Ascending aorta (tissue), 2 donors: Measurements from ENCODE around the gene CPD. TPM values are rescaled to one million over a fixed set of nuclear protein-coding genes. Genes with fewer than 3 reads are reported as not detected.

Experiments used
- DNase-seq, 2 donors: peaks; one replicate each; pipeline ENCODE4 v3.0.0-alpha.2; 2019; ENCODE audit warnings: low spot score in 2 of 2
- H3K27ac ChIP-seq, 2 donors: fragments of 200-600 bp; sonication (generic); one replicate each; pipeline ENCODE4 v1.5.1; 2016 to 2017; ENCODE audit warnings: mild to moderate bottlenecking in 1 of 2
- H3K27me3 ChIP-seq: fragments of 200-600 bp; sonication (generic); one replicate; pipeline ENCODE4 v1.5.1; 2017
- H3K36me3 ChIP-seq, 2 donors: fragments of 200-600 bp; sonication (generic); one replicate each; pipeline ENCODE4 v1.5.1; 2016
- H3K4me1 ChIP-seq, 2 donors: fragments of 200-600 bp; sonication (generic); one replicate each; pipeline ENCODE4 v1.5.1; 2016 to 2017; ENCODE audit warnings: mild to moderate bottlenecking in 1 of 2
- H3K4me3 ChIP-seq, 2 donors: fragments of 200-600 bp; sonication (generic); one replicate each; pipeline ENCODE4 v1.5.1; 2016 to 2017; ENCODE audit warnings: mild to moderate bottlenecking in 1 of 2
- H3K9me3 ChIP-seq, 2 donors: fragments of 200-600 bp; sonication (generic); one replicate each; pipeline ENCODE4 v1.5.1; 2016
- CTCF ChIP-seq, 3 experiments: fragments of 200-600 bp in 2 of 3; fragments of 450-650 bp in 1 of 3; sonication (generic) in 2 of 3; IDR thresholded peaks; one replicate each; pipeline ENCODE4 v1.5.1; 2016 to 2019; ENCODE audit warnings: antibody characterized with exemption in 3 of 3, mild to moderate bottlenecking in 1 of 3, moderate library complexity in 1 of 3
- intact Hi-C: fragments of 100-400 bp; cut with DNase I; formaldehyde crosslinking; loops from one replicate; pipeline ENCODE4 v1.15.1; 2023
- total RNA-seq: library from RNA; depleted of rRNA; stranded (reverse); fragments of >200 nt; gene quantifications from one replicate; pipeline ENCODE4 v1.1.0, GENCODE V29; 2016

The CPD gene
- total RNA-seq, 1 donor from 2014 or later = 141 TPM

GRCh38 chr17:30368912-30369720 is 9.6 kb upstream of the CPD start:
- DNase-seq = no peak
- H3K36me3 ChIP-seq = no peaks in the 10 kb centered on the region
- no peaks in the 10 kb centered on the region for H3K27me3 ChIP-seq
- H3K4me3 ChIP-seq = no peak overlapping the region
- H3K27ac ChIP-seq = no peak overlapping the region
- no peak for TF ChIP-seq CTCF (IDR thresholded peaks at IDR 0.05)
- intact Hi-C loops = no loop called here
- H3K9me3 ChIP-seq = no peaks in the 10 kb centered on the region
- H3K4me1 ChIP-seq = no peaks in the 10 kb centered on the region

GRCh38 chr17:30369995-30370394 is 8.7 kb upstream of the CPD start:
- H3K27me3 ChIP-seq = no peaks in the 10 kb centered on the region
- H3K4me3 ChIP-seq = no peak overlapping the region
- H3K27ac ChIP-seq = no peak overlapping the region
- H3K36me3 ChIP-seq = no peaks in the 10 kb centered on the region
- H3K9me3 ChIP-seq = no peaks in the 10 kb centered on the region
- TF ChIP-seq CTCF (IDR thresholded peaks at IDR 0.05) = no peak
- DNase-seq = no peak
- intact Hi-C loops = no loop called here
- H3K4me1 ChIP-seq = no peaks in the 10 kb centered on the region

GRCh38 chr17:30372755-30373154 is 6.0 kb upstream of the CPD start:
- Histone ChIP-seq H3K27me3 (no peaks in the 10 kb centered on the region), H3K4me3 (no peak overlapping the region), H3K36me3 (no peaks in the 10 kb centered on the region), H3K4me1 (no peaks in the 10 kb centered on the region), H3K27ac (no peak overlapping the region), H3K9me3 (no peaks in the 10 kb centered on the region)
- intact Hi-C loops = no loop called here
- no peak for DNase-seq
- TF ChIP-seq CTCF (IDR thresholded peaks at IDR 0.05) = no peak

GRCh38 chr17:30375661-30376060 is 3.1 kb upstream of the CPD start:
- TF ChIP-seq CTCF (IDR thresholded peaks at IDR 0.05) = no peak
- no peaks in the 10 kb centered on the region for H3K9me3 ChIP-seq
- no peaks in the 10 kb centered on the region for H3K36me3 ChIP-seq
- no peaks in the 10 kb centered on the region for H3K27me3 ChIP-seq
- peaks cover 0 to 2% of the 10 kb centered on the region in 2 donors for H3K4me1 ChIP-seq
- no peak overlapping the region for H3K4me3 ChIP-seq
- intact Hi-C loops = loop anchor here (5.0 kb wide), 2 partner anchors 52 to 258 kb away; partner anchors contain the start of gene NSRP1
- no peak for DNase-seq
- no peak overlapping the region for H3K27ac ChIP-seq

GRCh38 chr17:30376621-30377452 is 1.9 kb upstream of the CPD start:
- no peak for DNase-seq
- Histone ChIP-seq H3K9me3 (no peaks in the 10 kb centered on the region), H3K4me1 (peaks cover 0 to 2% of the 10 kb centered on the region in 2 donors), H3K27me3 (no peaks in the 10 kb centered on the region), H3K27ac (no peak overlapping the region), H3K36me3 (no peaks in the 10 kb centered on the region), H3K4me3 (no peak overlapping the region)
- intact Hi-C loops = loop anchor here (5.0 kb wide), 2 partner anchors 50 to 260 kb away; partner anchors contain the start of gene NSRP1
- no peak for TF ChIP-seq CTCF (IDR thresholded peaks at IDR 0.05)
